HG02981 (cell line): ENCODE measurements around the gene RSRC2.

Experiments
- ATAC-seq: cut with Tn5 transposase; IDR thresholded peaks from one replicate; pipeline ENCODE4 v1.9.1; 2021; ENCODE audit warnings: mild to moderate bottlenecking, moderate library complexity; ENCODE audit not compliant: unreplicated experiment

The RSRC2 gene

GRCh38 chr12:122454250-122454721 lies 72.5 kb downstream of the RSRC2 start:
- ATAC-seq = no peak
